ENCODE measurements around the gene PDILT.
"Not testable (repeated sequence)": the region's sequence is repeated elsewhere in the genome, so short reads cannot be mapped to it uniquely, and the experiment has no call there.

The PDILT gene

GRCh38 chr16:20429499-20429898 is 25.0 kb upstream of the PDILT start:
- H3K4me3 ChIP-seq (ENCODE audit: low read length in 2 of 2); H3K9ac ChIP-seq (ENCODE audit: low read length in 2 of 2); H3K27ac ChIP-seq (ENCODE audit: low read length); H3K27me3 ChIP-seq (ENCODE audit: control insufficient read depth in 1 of 2, insufficient read depth in 2 of 2, low read length in 2 of 2); H3K36me3 ChIP-seq (ENCODE audit: control insufficient read depth in 2 of 2, insufficient read depth in 2 of 2, low read length in 2 of 2); H3K9me3 ChIP-seq (ENCODE audit: control insufficient read depth in 2 of 2, low read length in 2 of 2); H3K4me1 ChIP-seq (ENCODE audit: control insufficient read depth, insufficient read depth, low read length): not testable (repeated sequence)

DNA sequence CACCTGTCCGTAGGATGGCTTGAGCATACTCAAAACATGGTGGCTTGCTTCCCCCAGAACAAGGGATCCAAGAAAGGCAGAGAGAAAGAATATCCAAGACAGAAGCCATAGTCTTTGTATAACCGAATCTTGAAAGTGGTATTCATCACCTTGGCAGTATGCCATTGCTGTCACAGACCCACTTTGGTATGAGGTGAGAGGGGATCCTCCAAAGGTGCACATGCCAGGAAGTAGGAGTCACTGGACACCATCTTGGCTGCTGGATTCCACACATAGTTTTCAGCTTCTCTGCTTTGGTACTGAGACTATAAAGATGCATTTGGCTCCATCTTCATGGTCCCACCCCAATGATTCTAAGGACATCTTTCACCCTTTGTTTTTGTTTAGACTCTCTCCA is 22.9 kb upstream of the PDILT start:
- not testable (repeated sequence) for H3K4me3 ChIP-seq (ENCODE audit: low read length in 2 of 2); H3K27ac ChIP-seq (ENCODE audit: low read length); H3K36me3 ChIP-seq (ENCODE audit: control insufficient read depth in 2 of 2, insufficient read depth in 2 of 2, low read length in 2 of 2); H3K27me3 ChIP-seq (ENCODE audit: control insufficient read depth in 1 of 2, insufficient read depth in 2 of 2, low read length in 2 of 2); H3K9me3 ChIP-seq (ENCODE audit: control insufficient read depth in 2 of 2, low read length in 2 of 2); H3K9ac ChIP-seq (ENCODE audit: low read length in 2 of 2); H3K4me1 ChIP-seq (ENCODE audit: control insufficient read depth, insufficient read depth, low read length)

DNA sequence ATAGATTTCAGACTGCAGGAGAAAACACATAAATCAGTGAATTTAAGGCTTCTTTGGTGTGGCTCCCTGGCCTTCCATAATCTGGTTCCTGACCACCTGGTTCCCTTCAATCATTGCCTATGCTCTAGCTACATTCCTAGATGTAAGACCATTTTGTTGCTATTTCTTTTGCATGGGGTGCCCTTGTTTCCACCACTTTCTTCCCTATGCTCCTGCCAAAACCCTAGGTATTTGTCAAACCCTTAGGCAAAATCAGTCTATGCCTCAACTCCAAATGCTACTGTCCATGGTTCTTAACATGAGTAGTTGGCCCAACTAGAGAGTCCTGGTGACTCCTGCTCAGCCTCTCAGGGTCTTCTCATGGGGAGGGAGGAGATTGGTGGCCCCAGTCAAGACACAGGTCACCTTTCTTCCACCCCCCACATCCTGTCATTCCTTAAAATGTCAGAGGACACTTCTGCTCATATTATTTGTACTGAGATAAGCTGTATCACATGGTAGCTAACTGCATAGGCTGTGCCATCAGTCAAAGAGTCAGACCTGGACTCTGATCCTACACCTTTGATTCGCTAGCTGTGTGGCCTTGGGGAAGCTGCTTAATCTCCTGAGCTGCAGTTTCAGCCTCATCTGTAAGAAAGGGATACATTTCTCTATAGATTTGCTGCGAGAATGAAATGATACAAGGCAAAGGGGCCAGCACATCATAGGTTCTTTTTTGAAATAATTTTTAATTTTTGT is 19.8 kb upstream of the PDILT start:
- Histone ChIP-seq H3K27ac (ENCODE audit: low read length) (no peak overlapping the region), H3K9ac (ENCODE audit: low read length in 2 of 2) (no peak overlapping the region), H3K27me3 (ENCODE audit: control insufficient read depth in 1 of 2, insufficient read depth in 2 of 2, low read length in 2 of 2) (no peaks in the 10 kb centered on the region), H3K9me3 (ENCODE audit: control insufficient read depth in 2 of 2, low read length in 2 of 2) (no peaks in the 10 kb centered on the region), H3K36me3 (ENCODE audit: control insufficient read depth in 2 of 2, insufficient read depth in 2 of 2, low read length in 2 of 2) (no peaks in the 10 kb centered on the region), H3K4me3 (ENCODE audit: low read length in 2 of 2) (no peak overlapping the region), H3K4me1 (ENCODE audit: control insufficient read depth, insufficient read depth, low read length) (no peaks in the 10 kb centered on the region)

GRCh38 chr16:20423772-20424128 is 19.2 kb upstream of the PDILT start:
- not testable (repeated sequence) for H3K4me3 ChIP-seq (ENCODE audit: low read length in 2 of 2); H3K36me3 ChIP-seq (ENCODE audit: control insufficient read depth in 2 of 2, insufficient read depth in 2 of 2, low read length in 2 of 2); H3K9ac ChIP-seq (ENCODE audit: low read length in 2 of 2); H3K4me1 ChIP-seq (ENCODE audit: control insufficient read depth, insufficient read depth, low read length); H3K27ac ChIP-seq (ENCODE audit: low read length); H3K9me3 ChIP-seq (ENCODE audit: control insufficient read depth in 2 of 2, low read length in 2 of 2); H3K27me3 ChIP-seq (ENCODE audit: control insufficient read depth in 1 of 2, insufficient read depth in 2 of 2, low read length in 2 of 2)

DNA sequence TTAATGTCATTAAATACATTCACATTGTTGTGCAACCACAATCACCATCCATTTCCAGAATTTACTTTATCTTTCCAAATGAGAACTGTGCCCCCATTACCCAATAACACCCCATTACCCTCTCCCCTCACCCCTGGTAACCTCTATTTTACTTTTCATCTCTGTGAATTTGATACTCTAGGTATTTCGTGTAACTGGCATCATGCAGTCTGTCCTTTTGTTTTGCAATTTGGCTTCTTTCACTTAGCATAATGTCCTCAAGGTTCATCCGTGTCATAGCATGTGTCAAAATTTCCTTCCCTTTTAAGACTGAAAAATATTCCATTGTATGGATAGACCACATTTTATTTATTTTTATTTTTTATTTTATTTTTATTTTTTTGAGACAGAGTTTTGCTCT is 17.2 kb upstream of the PDILT start:
- not testable (repeated sequence) for H3K9me3 ChIP-seq (ENCODE audit: control insufficient read depth in 2 of 2, low read length in 2 of 2)

GRCh38 chr16:20419093-20419492 is 14.6 kb upstream of the PDILT start:
- not testable (repeated sequence) for H3K4me3 ChIP-seq (ENCODE audit: low read length in 2 of 2); H3K36me3 ChIP-seq (ENCODE audit: control insufficient read depth in 2 of 2, insufficient read depth in 2 of 2, low read length in 2 of 2); H3K9me3 ChIP-seq (ENCODE audit: control insufficient read depth in 2 of 2, low read length in 2 of 2); H3K27ac ChIP-seq (ENCODE audit: low read length); H3K9ac ChIP-seq (ENCODE audit: low read length in 2 of 2); H3K4me1 ChIP-seq (ENCODE audit: control insufficient read depth, insufficient read depth, low read length); H3K27me3 ChIP-seq (ENCODE audit: control insufficient read depth in 1 of 2, insufficient read depth in 2 of 2, low read length in 2 of 2)

More for the DNA sequence above, 17.2 kb upstream of the PDILT start:
- H3K4me3 ChIP-seq (ENCODE audit: low read length in 2 of 2); H3K9ac ChIP-seq (ENCODE audit: low read length in 2 of 2); H3K4me1 ChIP-seq (ENCODE audit: control insufficient read depth, insufficient read depth, low read length); H3K27me3 ChIP-seq (ENCODE audit: control insufficient read depth in 1 of 2, insufficient read depth in 2 of 2, low read length in 2 of 2); H3K27ac ChIP-seq (ENCODE audit: low read length); H3K36me3 ChIP-seq (ENCODE audit: control insufficient read depth in 2 of 2, insufficient read depth in 2 of 2, low read length in 2 of 2): not testable (repeated sequence)

DNA sequence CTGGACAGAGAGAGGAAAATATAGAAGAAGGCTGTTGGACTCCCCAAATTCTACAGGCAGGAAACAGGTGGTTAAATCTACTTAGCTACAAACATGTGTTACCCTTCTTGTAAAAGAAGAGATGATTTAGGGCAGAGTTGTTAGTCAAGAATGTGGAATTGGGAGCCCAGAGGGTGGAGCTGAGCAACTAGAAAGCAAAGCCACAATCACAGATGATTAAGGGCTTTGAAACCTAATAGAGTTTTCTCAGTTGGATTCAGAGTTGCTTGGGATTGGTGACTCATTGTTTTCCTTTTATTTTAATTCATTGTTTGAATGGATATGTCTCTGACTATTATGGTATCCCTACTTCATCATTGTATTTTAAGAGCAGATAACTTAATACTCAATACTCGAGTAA is 11.0 kb upstream of the PDILT start:
- Histone ChIP-seq H3K4me1 (ENCODE audit: control insufficient read depth, insufficient read depth, low read length) (no peaks in the 10 kb centered on the region), H3K27ac (ENCODE audit: low read length) (no peak overlapping the region), H3K9ac (ENCODE audit: low read length in 2 of 2) (no peak overlapping the region), H3K4me3 (ENCODE audit: low read length in 2 of 2) (no peak overlapping the region), H3K36me3 (ENCODE audit: control insufficient read depth in 2 of 2, insufficient read depth in 2 of 2, low read length in 2 of 2) (no peaks in the 10 kb centered on the region), H3K27me3 (ENCODE audit: control insufficient read depth in 1 of 2, insufficient read depth in 2 of 2, low read length in 2 of 2) (no peaks in the 10 kb centered on the region), H3K9me3 (ENCODE audit: control insufficient read depth in 2 of 2, low read length in 2 of 2) (no peaks in the 10 kb centered on the region)

- Histone ChIP-seq H3K27me3 (ENCODE audit: control insufficient read depth in 1 of 2, insufficient read depth in 2 of 2, low read length in 2 of 2) (no peaks in the 10 kb centered on the region), H3K4me1 (ENCODE audit: control insufficient read depth, insufficient read depth, low read length) (no peaks in the 10 kb centered on the region), H3K9me3 (ENCODE audit: control insufficient read depth in 2 of 2, low read length in 2 of 2) (no peaks in the 10 kb centered on the region), H3K27ac (ENCODE audit: low read length) (no peak overlapping the region), H3K9ac (ENCODE audit: low read length in 2 of 2) (no peak overlapping the region), H3K36me3 (ENCODE audit: control insufficient read depth in 2 of 2, insufficient read depth in 2 of 2, low read length in 2 of 2) (no peaks in the 10 kb centered on the region), H3K4me3 (ENCODE audit: low read length in 2 of 2) (no peak overlapping the region)
Measured at GRCh38 chr16:20411055-20411454, 6.5 kb upstream of the PDILT start.

- no peak overlapping the region for H3K9ac ChIP-seq (ENCODE audit: low read length in 2 of 2)
- H3K27ac ChIP-seq (ENCODE audit: low read length): no peak overlapping the region
Measured at GRCh38 chr16:20410121-20410723, 5.7 kb upstream of the PDILT start.

DNA sequence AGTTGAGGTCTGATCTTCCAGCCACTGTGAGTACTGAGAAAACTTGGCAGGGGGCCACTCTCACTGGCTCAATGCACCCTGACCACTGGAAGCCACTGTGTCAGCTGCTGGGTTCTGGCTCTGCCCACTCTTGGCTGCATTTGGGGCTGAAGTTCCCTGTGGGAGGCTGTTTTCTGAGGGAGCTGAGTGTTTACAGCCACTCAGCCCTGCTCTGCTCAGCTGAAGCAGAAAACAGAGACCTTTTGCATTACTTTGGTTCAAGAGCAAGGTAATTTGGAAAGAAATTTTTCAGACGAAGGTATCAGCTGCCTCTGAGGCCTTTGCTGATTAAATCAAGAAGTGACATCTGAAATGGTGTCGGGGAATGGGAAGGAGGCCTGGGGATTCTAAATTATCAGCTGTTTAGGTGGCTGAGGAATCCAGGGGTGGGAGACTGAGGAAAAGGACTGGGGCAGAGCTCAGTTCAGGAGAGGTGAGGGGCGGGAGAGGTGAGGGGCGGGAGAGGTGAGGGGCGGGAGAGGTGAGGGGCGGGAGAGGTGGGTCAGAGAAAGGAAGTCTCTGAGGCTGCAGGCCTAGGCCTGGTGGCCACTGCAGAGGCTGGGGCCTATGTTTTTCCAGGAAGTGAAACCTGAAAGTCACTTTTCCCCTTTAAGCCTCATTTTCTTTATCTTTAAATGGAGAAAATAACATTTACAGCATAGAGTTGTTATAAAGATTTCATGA is 5.0 kb upstream of the PDILT start, which contains the start of gene ACSM5:
ACSM5 (plus strand) TSS at position 137 of the 723 bp plus-strand sequence. CDS start 1,951 bp downstream, outside the sequence.
- no peaks in the 10 kb centered on the region for H3K36me3 ChIP-seq (ENCODE audit: control insufficient read depth in 2 of 2, insufficient read depth in 2 of 2, low read length in 2 of 2)
- H3K9me3 ChIP-seq (ENCODE audit: control insufficient read depth in 2 of 2, low read length in 2 of 2): no peaks in the 10 kb centered on the region
- H3K4me1 ChIP-seq (ENCODE audit: control insufficient read depth, insufficient read depth, low read length): no peaks in the 10 kb centered on the region
- H3K4me3 ChIP-seq (ENCODE audit: low read length in 2 of 2): no peak within 1 kb of the TSS
- no peak within 1 kb of the TSS for H3K27ac ChIP-seq (ENCODE audit: low read length)
- H3K9ac ChIP-seq (ENCODE audit: low read length in 2 of 2): no peak within 1 kb of the TSS
- H3K27me3 ChIP-seq (ENCODE audit: control insufficient read depth in 1 of 2, insufficient read depth in 2 of 2, low read length in 2 of 2): no peaks in the 10 kb centered on the region

More at GRCh38 chr16:20410121-20410723, 5.7 kb upstream of the PDILT start:
- Histone ChIP-seq H3K4me3 (ENCODE audit: low read length in 2 of 2) (no peak overlapping the region), H3K4me1 (ENCODE audit: control insufficient read depth, insufficient read depth, low read length) (no peaks in the 10 kb centered on the region), H3K27me3 (ENCODE audit: control insufficient read depth in 1 of 2, insufficient read depth in 2 of 2, low read length in 2 of 2) (no peaks in the 10 kb centered on the region), H3K36me3 (ENCODE audit: control insufficient read depth in 2 of 2, insufficient read depth in 2 of 2, low read length in 2 of 2) (no peaks in the 10 kb centered on the region), H3K9me3 (ENCODE audit: control insufficient read depth in 2 of 2, low read length in 2 of 2) (no peaks in the 10 kb centered on the region)

GRCh38 chr16:20402651-20403050 is 1.9 kb downstream of the PDILT start:
- Histone ChIP-seq H3K9ac (ENCODE audit: low read length in 2 of 2) (no peak overlapping the region), H3K4me1 (ENCODE audit: control insufficient read depth, insufficient read depth, low read length) (no peaks in the 10 kb centered on the region), H3K36me3 (ENCODE audit: control insufficient read depth in 2 of 2, insufficient read depth in 2 of 2, low read length in 2 of 2) (no peaks in the 10 kb centered on the region), H3K27me3 (ENCODE audit: control insufficient read depth in 1 of 2, insufficient read depth in 2 of 2, low read length in 2 of 2) (no peaks in the 10 kb centered on the region), H3K27ac (ENCODE audit: low read length) (no peak overlapping the region), H3K9me3 (ENCODE audit: control insufficient read depth in 2 of 2, low read length in 2 of 2) (no peaks in the 10 kb centered on the region), H3K4me3 (ENCODE audit: low read length in 2 of 2) (no peak overlapping the region)

Data from stomach smooth muscle (tissue), 2 donors.